ENCODE measurements around the gene FAM241A. TPM values are rescaled to one million over a fixed set of nuclear protein-coding genes. Genes with fewer than 3 reads are reported as not detected.

The FAM241A gene
- polyA plus RNA-seq, 3 donors: 1.8 to 5.5 (median 4.8) TPM

DNA sequence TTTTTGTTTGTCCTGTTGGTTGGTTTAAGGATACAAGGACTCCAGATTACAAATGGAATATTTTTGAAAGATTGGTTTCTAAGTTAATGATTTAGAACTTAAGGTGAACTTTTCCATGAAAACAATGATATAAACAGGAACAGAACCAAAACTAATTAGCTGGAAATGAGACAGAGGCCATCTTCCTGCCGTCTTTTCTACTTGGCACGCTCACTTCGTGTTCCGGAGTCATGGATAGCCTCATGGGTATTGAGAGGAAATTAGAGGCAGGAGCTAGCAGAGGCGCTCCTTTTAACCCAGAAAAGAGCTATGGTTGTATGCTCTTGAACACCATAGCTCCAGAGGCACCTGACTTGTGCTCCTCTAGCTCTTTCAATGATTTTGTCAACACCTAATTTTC lies 2.4 kb downstream of the FAM241A start:
- H3K4me2 ChIP-seq (replicated peaks; ENCODE audit: extremely low read depth, low read length, poor library complexity, severe bottlenecking): peak overlapping the region; percentile 11
- peak overlapping the region; percentile 20 to 43 for H3K4me3 Mint-ChIP-seq
- H3K27me3 ChIP-seq (ENCODE audit: control insufficient read depth in 2 of 2, insufficient read depth in 2 of 2, low read length in 2 of 2): no peaks in the 10 kb centered on the region
- H3K36me3 ChIP-seq (replicated peaks in 1 of 2; ENCODE audit: control insufficient read depth in 1 of 2, insufficient read depth in 2 of 2, low read length in 2 of 2): no peaks in the 10 kb centered on the region
- peak overlapping the region in 2 of 3 experiments; percentile 6 to 29 for H3K4me3 ChIP-seq (replicated peaks in 1 of 3; ENCODE audit: low read depth in 2 of 3, low read length in 3 of 3)
- peak overlapping the region in 1 of 7 donors; percentile 35 for H3K27ac Mint-ChIP-seq
- no peak for DNase-seq
- H3K9ac ChIP-seq (ENCODE audit: insufficient read depth, low read length, poor library complexity, severe bottlenecking): no peak overlapping the region
- TF ChIP-seq, protein P1, sequence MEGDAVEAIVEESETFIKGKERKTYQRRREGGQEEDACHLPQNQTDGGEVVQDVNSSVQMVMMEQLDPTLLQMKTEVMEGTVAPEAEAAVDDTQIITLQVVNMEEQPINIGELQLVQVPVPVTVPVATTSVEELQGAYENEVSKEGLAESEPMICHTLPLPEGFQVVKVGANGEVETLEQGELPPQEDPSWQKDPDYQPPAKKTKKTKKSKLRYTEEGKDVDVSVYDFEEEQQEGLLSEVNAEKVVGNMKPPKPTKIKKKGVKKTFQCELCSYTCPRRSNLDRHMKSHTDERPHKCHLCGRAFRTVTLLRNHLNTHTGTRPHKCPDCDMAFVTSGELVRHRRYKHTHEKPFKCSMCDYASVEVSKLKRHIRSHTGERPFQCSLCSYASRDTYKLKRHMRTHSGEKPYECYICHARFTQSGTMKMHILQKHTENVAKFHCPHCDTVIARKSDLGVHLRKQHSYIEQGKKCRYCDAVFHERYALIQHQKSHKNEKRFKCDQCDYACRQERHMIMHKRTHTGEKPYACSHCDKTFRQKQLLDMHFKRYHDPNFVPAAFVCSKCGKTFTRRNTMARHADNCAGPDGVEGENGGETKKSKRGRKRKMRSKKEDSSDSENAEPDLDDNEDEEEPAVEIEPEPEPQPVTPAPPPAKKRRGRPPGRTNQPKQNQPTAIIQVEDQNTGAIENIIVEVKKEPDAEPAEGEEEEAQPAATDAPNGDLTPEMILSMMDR (IDR thresholded peaks at IDR 0.05): no peak
- peaks cover 59% of the 10 kb centered on the region for H3K79me2 ChIP-seq (ENCODE audit: insufficient read depth, low read length)
- peaks cover 0 to 3% (median 0%) of the 10 kb centered on the region in 3 donors for H3K27me3 Mint-ChIP-seq (ENCODE audit: low read depth in 3 of 3)
- no peak overlapping the region for H2AFZ ChIP-seq (ENCODE audit: insufficient read depth, low read depth, low read length, poor library complexity, severe bottlenecking)
- peaks cover 40% of the 10 kb centered on the region for H3K4me1 Mint-ChIP-seq
- intact Hi-C loops (cut with micrococcal nuclease): loop anchor here (2.0 to 10.0 kb wide), 2 partner anchors 85 to 87 kb away; partner anchors contain the start of gene AP1AR (in 1 of the 2)
- WGBS (ENCODE audit: insufficient coverage): 20% methylated on average over 1 of the region's 5 CpGs
- no peaks in the 10 kb centered on the region for H3K9me3 ChIP-seq (replicated peaks in 1 of 2; ENCODE audit: control insufficient read depth in 1 of 2, insufficient read depth in 1 of 2, low read length in 2 of 2)
- peaks cover 33% of the 10 kb centered on the region for H4K20me1 ChIP-seq (ENCODE audit: insufficient read depth, low read length)
- peaks cover 0 to 2% (median 0%) of the 10 kb centered on the region in 7 donors for H3K9me3 Mint-ChIP-seq
- peaks cover 2 to 6% of the 10 kb centered on the region in 2 donors for H3K36me3 Mint-ChIP-seq
- H3K4me1 ChIP-seq (ENCODE audit: control insufficient read depth in 1 of 2, insufficient read depth in 2 of 2, low read length in 2 of 2): peaks cover 12 to 27% of the 10 kb centered on the region in 2 donors
- H3K27ac ChIP-seq (ENCODE audit: low read depth in 1 of 2, low read length in 2 of 2): no peak overlapping the region

DNA sequence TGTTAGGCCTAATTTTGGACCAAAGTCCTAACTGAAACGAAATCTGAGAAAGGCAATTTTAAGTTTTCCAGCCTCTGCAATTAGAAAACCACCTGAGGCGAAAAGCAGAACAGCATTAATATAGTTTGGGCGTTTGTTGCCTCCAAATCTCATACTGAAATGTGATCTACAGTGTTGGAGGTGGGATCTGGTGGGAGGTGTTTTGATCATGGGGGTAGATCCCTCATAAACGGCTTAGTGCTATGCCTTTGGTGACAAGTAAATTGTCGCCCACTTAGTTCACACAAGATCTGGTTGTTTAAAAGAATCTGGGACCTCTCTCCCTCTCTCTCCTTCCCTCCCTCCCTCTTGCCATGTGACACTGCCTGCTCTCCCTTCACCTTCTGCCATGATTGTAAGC lies 5.7 kb downstream of the FAM241A start:
- Histone ChIP-seq H3K4me2 (replicated peaks; ENCODE audit: extremely low read depth, low read length, poor library complexity, severe bottlenecking) (no peak overlapping the region), H3K36me3 (replicated peaks in 1 of 2; ENCODE audit: control insufficient read depth in 1 of 2, insufficient read depth in 2 of 2, low read length in 2 of 2) (no peaks in the 10 kb centered on the region), H3K79me2 (ENCODE audit: insufficient read depth, low read length) (peaks cover 74% of the 10 kb centered on the region), H3K4me1 (ENCODE audit: control insufficient read depth in 1 of 2, insufficient read depth in 2 of 2, low read length in 2 of 2) (peaks cover 15 to 33% of the 10 kb centered on the region in 2 donors), H3K9ac (ENCODE audit: insufficient read depth, low read length, poor library complexity, severe bottlenecking) (no peak overlapping the region), H2AFZ (ENCODE audit: insufficient read depth, low read depth, low read length, poor library complexity, severe bottlenecking) (no peak overlapping the region), H3K4me3 (replicated peaks in 1 of 3; ENCODE audit: low read depth in 2 of 3, low read length in 3 of 3) (no peak overlapping the region), H4K20me1 (ENCODE audit: insufficient read depth, low read length) (peaks cover 33% of the 10 kb centered on the region), H3K9me3 (replicated peaks in 1 of 2; ENCODE audit: control insufficient read depth in 1 of 2, insufficient read depth in 1 of 2, low read length in 2 of 2) (no peaks in the 10 kb centered on the region), H3K27me3 (ENCODE audit: control insufficient read depth in 2 of 2, insufficient read depth in 2 of 2, low read length in 2 of 2) (no peaks in the 10 kb centered on the region), H3K27ac (ENCODE audit: low read depth in 1 of 2, low read length in 2 of 2) (no peak overlapping the region)
- Mint-ChIP-seq H3K9me3 (no peaks in the 10 kb centered on the region), H3K27me3 (ENCODE audit: low read depth in 3 of 3) (peaks cover 0 to 1% (median 0%) of the 10 kb centered on the region in 3 donors), H3K4me3 (no peak overlapping the region), H3K36me3 (peaks cover 2 to 6% of the 10 kb centered on the region in 2 donors), H3K27ac (no peak overlapping the region), H3K4me1 (peaks cover 47% of the 10 kb centered on the region)
- 100% methylated on average over 5 of the region's 5 CpGs for WGBS (ENCODE audit: insufficient coverage)
- TF ChIP-seq, protein P1 (IDR thresholded peaks at IDR 0.05): no peak
- DNase-seq: no peak
- intact Hi-C loops (cut with micrococcal nuclease): no loop called here

Data from CD14-positive monocyte (primary cell).